Nephron (organoid): Measurements from ENCODE around the gene ISYNA1.

Experiments used
- H3K27ac Mint-ChIP-seq, 3 experiments: 2 replicates each; pipeline ENCODE4 v1.8.0; 2020; ENCODE audit warnings: mixed read lengths in 3 of 3, mild to moderate bottlenecking in 2 of 3, moderate library complexity in 1 of 3
- H3K27me3 Mint-ChIP-seq: 2 replicates; pipeline ENCODE4 v1.8.0; 2021; ENCODE audit warnings: low read depth, mild to moderate bottlenecking, moderate library complexity, mixed read lengths
- H3K36me3 Mint-ChIP-seq: 2 replicates; pipeline ENCODE4 v1.8.0; 2020; ENCODE audit warnings: low read depth, mixed read lengths
- H3K4me1 Mint-ChIP-seq: 2 replicates; pipeline ENCODE4 v1.8.0; 2020; ENCODE audit warnings: mixed read lengths
- H3K4me3 Mint-ChIP-seq, 3 experiments: 2 replicates each; pipeline ENCODE4 v1.8.0; 2020; ENCODE audit warnings: mild to moderate bottlenecking in 3 of 3, mixed read lengths in 3 of 3, moderate library complexity in 2 of 3
- H3K9me3 Mint-ChIP-seq: 2 replicates; pipeline ENCODE4 v1.8.0; 2020; ENCODE audit warnings: mixed read lengths
- TF ChIP-seq, protein P1 (sequence below), 3 experiments: fragments of 200-600 bp; sonication (generic); IDR thresholded peaks; one replicate each; pipeline ENCODE4 v1.5.0; 2021; ENCODE audit warnings: antibody characterized with exemption in 3 of 3; ENCODE audit not compliant: unreplicated experiment in 3 of 3

ISYNA1 gene

DNA sequence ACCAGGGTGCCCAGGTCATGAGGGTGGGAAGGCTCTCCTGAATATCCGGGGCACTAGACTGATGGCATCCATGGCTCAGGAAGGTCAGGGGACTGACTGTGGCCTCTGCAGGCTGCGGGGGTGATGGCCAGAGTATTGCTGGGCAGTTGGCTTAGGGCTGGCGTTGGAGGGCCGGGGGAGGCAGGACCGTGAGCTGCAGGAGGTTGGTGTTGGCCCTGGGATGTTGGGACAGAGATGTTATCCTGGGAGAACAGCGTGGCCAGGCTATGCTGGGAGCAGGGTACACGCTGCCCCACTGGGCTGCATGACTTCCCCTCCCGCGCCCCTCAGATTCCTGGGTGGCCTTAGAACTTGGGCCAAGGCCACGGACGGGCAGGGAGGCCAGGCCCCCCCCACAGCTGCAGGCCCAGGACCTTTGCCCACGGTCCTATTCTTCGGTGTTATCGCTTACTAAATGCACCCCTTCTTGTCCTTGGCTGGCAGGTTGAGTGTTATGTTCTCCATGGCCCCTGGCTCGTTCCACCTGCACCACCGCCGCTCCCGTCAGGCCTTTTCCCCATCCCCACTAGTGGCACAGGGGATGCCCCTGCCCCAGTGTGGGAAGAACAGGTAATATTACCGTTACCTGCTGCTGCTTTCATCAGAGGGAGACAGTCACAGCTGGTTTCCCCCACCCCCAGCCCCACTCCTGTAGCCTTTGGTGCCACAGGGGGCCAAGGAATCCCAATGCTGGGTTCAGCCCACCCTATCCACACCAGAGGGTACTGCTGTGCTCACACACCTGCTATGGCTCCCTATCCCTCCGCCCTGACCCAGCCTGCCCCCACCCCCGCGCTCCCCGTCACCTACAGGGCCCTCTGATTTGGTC lies 3.2 kb upstream of the ISYNA1 start:
- no peaks in the 10 kb centered on the region for H3K27me3 Mint-ChIP-seq
- no peaks in the 10 kb centered on the region for H3K9me3 Mint-ChIP-seq
- peak overlapping the region; percentile 46 to 98 (median 84) for H3K27ac Mint-ChIP-seq
- peaks cover 5% of the 10 kb centered on the region for H3K36me3 Mint-ChIP-seq
- TF ChIP-seq, protein P1, sequence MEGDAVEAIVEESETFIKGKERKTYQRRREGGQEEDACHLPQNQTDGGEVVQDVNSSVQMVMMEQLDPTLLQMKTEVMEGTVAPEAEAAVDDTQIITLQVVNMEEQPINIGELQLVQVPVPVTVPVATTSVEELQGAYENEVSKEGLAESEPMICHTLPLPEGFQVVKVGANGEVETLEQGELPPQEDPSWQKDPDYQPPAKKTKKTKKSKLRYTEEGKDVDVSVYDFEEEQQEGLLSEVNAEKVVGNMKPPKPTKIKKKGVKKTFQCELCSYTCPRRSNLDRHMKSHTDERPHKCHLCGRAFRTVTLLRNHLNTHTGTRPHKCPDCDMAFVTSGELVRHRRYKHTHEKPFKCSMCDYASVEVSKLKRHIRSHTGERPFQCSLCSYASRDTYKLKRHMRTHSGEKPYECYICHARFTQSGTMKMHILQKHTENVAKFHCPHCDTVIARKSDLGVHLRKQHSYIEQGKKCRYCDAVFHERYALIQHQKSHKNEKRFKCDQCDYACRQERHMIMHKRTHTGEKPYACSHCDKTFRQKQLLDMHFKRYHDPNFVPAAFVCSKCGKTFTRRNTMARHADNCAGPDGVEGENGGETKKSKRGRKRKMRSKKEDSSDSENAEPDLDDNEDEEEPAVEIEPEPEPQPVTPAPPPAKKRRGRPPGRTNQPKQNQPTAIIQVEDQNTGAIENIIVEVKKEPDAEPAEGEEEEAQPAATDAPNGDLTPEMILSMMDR (IDR thresholded peaks at IDR 0.05; ENCODE audit: unreplicated experiment in 3 of 3) = no peak
- H3K4me3 Mint-ChIP-seq = peak overlapping the region in 2 of 3 experiments; percentile 82 to 94
- peaks cover 32% of the 10 kb centered on the region for H3K4me1 Mint-ChIP-seq

DNA sequence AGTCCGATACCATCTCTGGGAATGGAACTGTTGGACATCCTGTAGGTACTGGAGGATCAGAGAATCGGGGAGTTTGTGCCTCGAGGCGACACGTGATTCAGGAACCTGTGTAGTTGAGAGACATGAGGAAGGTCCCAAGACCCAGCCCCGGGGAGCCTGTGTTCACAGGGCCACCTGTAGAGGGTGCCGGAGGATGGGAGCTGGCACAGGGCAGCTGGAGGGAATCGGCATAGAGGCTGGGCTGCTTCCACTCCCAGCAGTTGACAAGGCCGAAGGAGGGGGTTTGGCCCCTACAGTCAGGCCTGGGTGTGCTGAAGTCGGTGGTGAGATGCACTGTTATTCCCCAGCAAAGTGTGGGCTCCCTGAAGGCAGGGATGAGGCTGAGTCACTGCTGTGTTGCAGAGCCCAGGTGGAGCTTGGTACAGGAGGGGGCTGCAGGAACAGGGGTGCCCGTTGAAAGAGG lies 2.5 kb upstream of the ISYNA1 start:
- no peaks in the 10 kb centered on the region for H3K27me3 Mint-ChIP-seq
- H3K4me1 Mint-ChIP-seq = peaks cover 36% of the 10 kb centered on the region
- H3K36me3 Mint-ChIP-seq = peaks cover 5% of the 10 kb centered on the region
- no peaks in the 10 kb centered on the region for H3K9me3 Mint-ChIP-seq
- peak overlapping the region; percentile 84 to 98 (median 98) for H3K27ac Mint-ChIP-seq
- TF ChIP-seq, protein P1 (IDR thresholded peaks at IDR 0.05; ENCODE audit: unreplicated experiment in 3 of 3) = peak in 1 of 3 experiments; percentile 14
- H3K4me3 Mint-ChIP-seq = peak overlapping the region; percentile 23 to 75 (median 50)

DNA sequence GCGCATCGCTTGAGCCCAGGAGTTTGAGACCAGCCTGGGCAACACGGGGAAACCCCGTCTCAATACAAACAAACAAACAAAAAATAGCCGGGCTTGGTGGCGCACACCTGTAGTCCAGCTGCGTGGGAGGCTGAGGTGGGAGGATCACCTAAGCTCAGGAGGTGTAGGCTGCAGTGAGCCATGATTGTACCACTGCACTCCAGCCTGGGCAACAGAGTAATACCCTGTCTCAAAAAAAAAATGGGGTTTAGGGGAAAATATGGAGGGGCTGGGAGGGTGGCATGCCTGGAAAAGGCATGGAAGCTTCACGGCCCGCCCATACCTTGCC lies 1.9 kb upstream of the ISYNA1 start:
- peak overlapping the region; percentile 74 to 81 (median 81) for H3K4me3 Mint-ChIP-seq
- H3K27me3 Mint-ChIP-seq = no peaks in the 10 kb centered on the region
- peaks cover 5% of the 10 kb centered on the region for H3K36me3 Mint-ChIP-seq
- TF ChIP-seq, protein P1 (IDR thresholded peaks at IDR 0.05; ENCODE audit: unreplicated experiment in 3 of 3) = no peak
- H3K4me1 Mint-ChIP-seq = peaks cover 36% of the 10 kb centered on the region
- peak overlapping the region; percentile 96 to 98 (median 98) for H3K27ac Mint-ChIP-seq
- no peaks in the 10 kb centered on the region for H3K9me3 Mint-ChIP-seq

DNA sequence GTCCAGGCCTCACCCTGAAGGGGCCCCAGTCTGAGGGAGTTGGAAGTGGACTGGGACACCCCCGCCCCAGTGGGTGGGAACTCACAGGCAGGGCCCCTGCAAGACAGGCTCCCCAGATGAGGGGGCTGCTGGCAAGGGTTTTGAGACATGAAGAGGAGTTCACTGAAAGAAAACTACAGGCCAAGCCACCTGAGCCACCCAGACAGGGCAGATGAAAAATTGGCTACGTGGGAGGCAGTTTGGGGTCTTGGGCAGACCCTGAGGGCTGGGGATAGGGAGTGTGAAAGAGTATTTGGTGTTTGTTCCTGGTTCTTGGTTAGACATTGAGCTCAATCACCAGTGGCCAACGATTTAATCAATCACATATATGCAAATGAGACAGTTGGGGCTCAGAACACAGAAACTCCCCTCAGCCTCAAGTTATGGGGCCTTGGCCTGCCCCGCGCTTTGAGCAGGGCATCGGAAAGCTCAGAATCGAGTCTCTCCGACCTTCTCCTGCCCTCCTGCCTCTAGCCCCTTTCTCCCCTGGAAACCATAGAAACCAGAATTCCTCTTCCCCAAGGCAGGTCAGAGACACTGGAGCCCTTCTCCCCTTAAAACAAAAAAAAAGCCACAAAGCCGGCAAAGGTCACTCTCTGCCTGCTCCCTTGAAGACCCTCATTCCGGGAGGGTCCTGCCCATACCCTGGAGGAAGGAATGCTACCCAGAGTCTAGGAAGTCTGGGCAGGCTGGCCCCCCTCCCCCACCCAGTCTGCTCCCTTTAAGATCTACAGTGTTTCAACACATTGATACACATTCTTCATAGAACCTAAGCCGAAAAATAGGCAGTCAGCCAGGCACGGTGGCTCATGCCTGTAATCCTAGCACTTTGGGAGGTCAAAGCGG lies 1.3 kb upstream of the ISYNA1 start:
- H3K4me3 Mint-ChIP-seq = peak overlapping the region; percentile 74 to 81 (median 81)
- H3K9me3 Mint-ChIP-seq = no peaks in the 10 kb centered on the region
- TF ChIP-seq, protein P1 (IDR thresholded peaks at IDR 0.05; ENCODE audit: unreplicated experiment in 3 of 3) = peak in 2 of 3 experiments; percentile 9 to 17
- H3K4me1 Mint-ChIP-seq = peaks cover 42% of the 10 kb centered on the region
- H3K36me3 Mint-ChIP-seq = peaks cover 5% of the 10 kb centered on the region
- peak overlapping the region; percentile 96 to 98 (median 98) for H3K27ac Mint-ChIP-seq
- no peaks in the 10 kb centered on the region for H3K27me3 Mint-ChIP-seq

DNA sequence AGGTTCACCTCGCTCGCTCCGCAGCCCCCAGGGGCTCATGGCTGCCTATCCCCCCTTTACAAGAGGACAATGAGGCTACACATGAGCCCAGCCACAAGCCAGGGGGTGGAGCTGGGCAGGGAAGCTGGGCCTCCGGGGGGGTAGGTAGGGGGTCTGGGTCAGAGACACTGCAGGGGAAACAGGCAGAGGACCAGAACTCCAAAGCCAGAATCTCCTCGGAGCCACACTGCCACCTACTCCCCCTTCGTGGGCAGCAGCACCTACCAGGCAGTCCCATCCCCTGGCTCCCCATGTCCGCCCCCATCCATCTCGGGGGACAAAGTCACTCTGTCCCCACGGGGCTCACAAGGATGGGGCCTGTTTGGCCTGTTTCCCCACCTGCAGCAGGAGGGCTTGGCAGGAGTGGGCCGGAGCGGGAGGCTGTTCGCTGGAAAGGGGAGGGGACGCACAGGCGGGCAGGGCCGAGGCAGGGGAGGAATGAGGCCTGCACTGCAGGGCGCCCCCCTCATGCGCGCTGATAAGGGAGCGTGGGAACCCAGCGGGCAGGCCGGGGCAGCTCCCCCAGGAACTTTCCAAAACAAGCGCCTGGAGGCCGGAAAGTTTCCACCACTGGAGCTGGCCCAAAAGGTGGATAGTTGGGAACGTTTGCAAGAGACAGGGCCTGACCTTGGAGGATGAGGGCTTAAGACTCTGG lies 545 bp upstream of the ISYNA1 start:
- Mint-ChIP-seq H3K27me3 (no peaks in the 10 kb centered on the region), H3K4me1 (peaks cover 44% of the 10 kb centered on the region), H3K27ac (peak overlapping the region; percentile 96 to 98 (median 98)), H3K4me3 (peak overlapping the region; percentile 74 to 81 (median 81)), H3K9me3 (no peaks in the 10 kb centered on the region), H3K36me3 (peaks cover 5% of the 10 kb centered on the region)
- TF ChIP-seq, protein P1 (IDR thresholded peaks at IDR 0.05; ENCODE audit: unreplicated experiment in 3 of 3) = no peak
